Adrenal gland (tissue), 12 donors: Measurements from ENCODE around the gene GSE1. TPM values are rescaled to one million over a fixed set of nuclear protein-coding genes. Genes with fewer than 3 reads are reported as not detected.

Experiments used
- DNase-seq, 7 donors: peaks; one replicate each; pipeline ENCODE4 v3.0.0-alpha.2; 2019 to 2020
- H3K27ac ChIP-seq, 5 donors: fragments of 200-600 bp; sonication (generic) in 4 of 5; 1 replicate in 3 of 5; 2 replicates in 2 of 5; pipeline versions ENCODE4 v1.5.1 to v1.8.0; 2016 to 2020; ENCODE audit warnings: mild to moderate bottlenecking in 1 of 5
- H3K27me3 ChIP-seq: fragments of 200-600 bp; 2 replicates; pipeline ENCODE4 v1.8.0; 2021
- H3K36me3 ChIP-seq, 2 donors: fragments of 200-600 bp; replicated peaks in 1 of 2; 1 replicate in 1 of 2; 2 replicates in 1 of 2; pipeline versions ENCODE4 v1.5.1 to v1.8.0; 2018 to 2022
- H3K4me1 ChIP-seq, 2 donors: fragments of 200-600 bp; replicated peaks in 1 of 2; 1 replicate in 1 of 2; 2 replicates in 1 of 2; pipeline versions ENCODE4 v1.5.1 to v1.8.0; 2018 to 2021
- H3K4me3 ChIP-seq, 4 donors: fragments of 200-600 bp; sonication (generic) in 3 of 4; one replicate each; pipeline ENCODE4 v1.5.1; 2016 to 2018
- H3K9me3 ChIP-seq, 3 donors: fragments of 200-600 bp; sonication (generic) in 1 of 3; replicated peaks in 1 of 3; 1 replicate in 2 of 3; 2 replicates in 1 of 3; pipeline versions ENCODE4 v1.5.1 to v1.8.0; 2016 to 2021
- CTCF ChIP-seq, 6 experiments: fragments of 450-650 bp in 4 of 6; fragments of 200-600 bp in 2 of 6; sonication (generic) in 1 of 6; IDR thresholded peaks; 1 replicate in 5 of 6; 2 replicates in 1 of 6; pipeline versions ENCODE4 v1.5.1 to v1.8.0; 2016 to 2021; ENCODE audit warnings: antibody characterized with exemption in 6 of 6, mild to moderate bottlenecking in 2 of 6, moderate library complexity in 1 of 6
- POLR2A ChIP-seq, 2 donors: fragments of 450-650 bp; IDR thresholded peaks; one replicate each; pipeline ENCODE4 v1.6.1; 2017; ENCODE audit warnings: antibody characterized with exemption in 2 of 2, mild to moderate bottlenecking in 2 of 2, moderate library complexity in 1 of 2
- WGBS, 4 donors: extraction: QIAGEN DNeasy Blood & Tissue Kit in 2 of 4; methylation state at CpG; one replicate each; pipeline versions ENCODE4 v1.1.5 to v1.1.7; 2013 to 2017; 5-methylcytosine and 5-hydroxymethylcytosine counted together
- intact Hi-C, 2 donors: fragments of 100-400 bp; cut with DNase I; formaldehyde crosslinking; loops; one replicate each; pipeline versions ENCODE4 v1.14.1 to v1.15.0; 2022 to 2023
- polyA plus RNA-seq, 3 donors: library from polyadenylated mRNA; stranded (reverse); fragments of 200-250 nt in 2 of 3; fragments of 350-450 nt in 1 of 3; fragmentation: Illumina TruSeq in 1 of 3; extraction: RNeasy Lipid Tissue Mini Kit (QIAGEN cat#74804) in 1 of 3; gene quantifications; one replicate each; pipeline ENCODE4 v1.2.3, GENCODE V29; 2013 to 2014
- total RNA-seq, 9 donors: library from RNA; depleted of rRNA in 4 of 9; stranded (reverse); fragments of >200 nt in 4 of 9; fragments of 120-200 nt in 1 of 9; fragmentation: NEBNext Ultra II Directional in 1 of 9; extraction: Animal tissue kit (Norgen Biotek cat#: 25700) in 1 of 9; gene quantifications; one replicate each; pipeline versions ENCODE4 v1.1.0 to v1.2.4, GENCODE V29; 2013 to 2023
- donor health status: healthy with polysubstance abuse.
- donor health status: Bipolar disorder and iron deficiency.
- donor health status: DM: yes; HTN: yes; CAD: no.
- donor health status: DM: no; HTN: no; CAD: no.
- donor health status: DM: no; HTN: no; CAD: no.
- donor health status: DM: yes; HTN: yes; CAD: no.

GSE1 gene
- total and polyA plus RNA-seq, 12 donors: 7.8 to 99.9 (median 64.8) TPM

GRCh38 chr16:85704011-85704410 is 90.9 kb downstream of the GSE1 start:
- DNase-seq: no peak
- Histone ChIP-seq H3K27me3 (no peaks in the 10 kb centered on the region), H3K27ac (no peak overlapping the region), H3K9me3 (no peaks in the 10 kb centered on the region), H3K4me1 (no peaks in the 10 kb centered on the region), H3K4me3 (no peak overlapping the region), H3K36me3 (no peaks in the 10 kb centered on the region)
- whole genome bisulfite sequencing, 4 donors: 87 to 92% (median 89%) methylated on average over 11 of the region's 11 CpGs
- TF ChIP-seq CTCF (IDR thresholded peaks at IDR 0.05): no peak
- no peak for TF ChIP-seq POLR2A (IDR thresholded peaks at IDR 0.05)
- intact Hi-C loops: no loop called here

DNA sequence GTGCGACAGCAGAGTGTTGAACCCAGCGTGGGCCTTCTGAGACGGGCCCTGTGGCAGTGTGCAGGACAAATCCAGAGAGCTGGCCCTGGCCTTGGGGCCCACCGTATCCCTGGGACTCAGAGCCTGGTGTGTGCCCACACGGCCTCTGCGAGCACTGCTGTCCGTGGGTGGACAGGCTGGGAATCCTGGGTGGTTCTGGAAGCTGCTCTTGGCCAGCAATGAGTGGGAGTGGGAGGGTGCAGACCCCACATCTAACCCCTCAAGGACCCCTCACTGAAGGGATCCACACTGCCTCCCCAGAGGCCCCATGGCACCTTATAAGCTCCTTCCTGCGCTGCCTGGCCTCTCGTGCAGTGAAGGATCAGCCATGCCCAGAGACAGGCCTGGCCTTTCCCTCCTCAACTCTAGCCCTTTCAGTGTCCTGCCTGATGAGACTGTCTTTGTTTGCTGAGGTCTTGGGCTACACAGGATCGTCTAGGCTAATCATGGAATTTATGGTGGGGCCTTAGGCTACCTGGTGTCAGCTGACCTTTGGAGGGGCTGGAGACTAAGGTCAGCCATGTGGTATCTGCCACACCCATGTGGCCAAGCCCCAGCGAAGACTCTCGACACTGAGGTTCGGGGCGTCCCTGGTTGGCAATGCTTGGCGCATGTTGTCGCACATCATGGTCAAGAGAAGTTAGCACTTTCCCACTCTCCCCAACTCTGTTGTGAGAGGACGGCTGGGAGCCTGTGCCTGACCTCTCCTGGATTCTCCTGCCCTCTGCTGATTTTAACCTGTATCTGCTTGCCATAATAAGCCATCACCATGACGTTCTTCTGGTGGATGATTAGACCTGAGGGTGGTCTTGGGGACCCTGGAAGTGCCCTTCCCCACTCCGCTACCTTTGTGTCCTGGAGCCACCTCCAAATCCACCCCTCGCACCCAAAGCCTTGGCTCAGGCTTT is 92.1 kb downstream of the GSE1 start:
- intact Hi-C loops: no loop called here
- no peak overlapping the region for H3K27ac ChIP-seq
- H3K4me3 ChIP-seq: no peak overlapping the region
- TF ChIP-seq CTCF (IDR thresholded peaks at IDR 0.05): peak in 1 of 6 experiments; percentile 6
- no peak for TF ChIP-seq POLR2A (IDR thresholded peaks at IDR 0.05)
- H3K4me1 ChIP-seq: no peaks in the 10 kb centered on the region
- H3K9me3 ChIP-seq: no peaks in the 10 kb centered on the region
- H3K36me3 ChIP-seq: no peaks in the 10 kb centered on the region
- DNase-seq: peak in 1 of 7 donors; percentile 9
- 85 to 88% (median 87%) methylated on average over 16 to 20 of the region's 20 CpGs for WGBS, 4 donors
- no peaks in the 10 kb centered on the region for H3K27me3 ChIP-seq

DNA sequence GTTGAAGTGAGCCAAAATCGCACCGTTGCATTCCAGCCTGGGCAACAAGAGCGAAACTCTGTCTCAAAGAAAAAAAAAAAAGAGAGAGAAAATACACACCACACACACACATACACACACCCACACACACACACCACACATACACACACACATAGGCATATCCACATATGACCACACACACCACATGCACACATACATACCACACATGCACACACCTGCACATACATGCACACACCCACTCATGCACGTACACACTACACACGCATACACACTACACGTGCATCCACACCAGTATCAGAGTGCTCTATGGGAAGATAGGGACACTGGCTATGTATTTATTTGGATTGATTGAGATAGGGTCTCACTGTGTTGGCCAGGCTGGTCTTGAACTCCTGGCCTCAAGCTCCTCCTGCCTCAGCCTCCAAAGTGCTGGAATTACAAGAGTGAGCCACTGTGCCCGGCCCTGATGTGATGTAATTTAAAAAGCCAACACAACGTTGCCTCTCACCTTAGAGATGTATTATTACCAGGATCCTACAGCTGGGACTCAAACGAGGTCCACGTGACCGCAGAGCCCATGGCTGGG is 93.4 kb downstream of the GSE1 start:
- Histone ChIP-seq H3K4me3 (no peak overlapping the region), H3K27me3 (no peaks in the 10 kb centered on the region), H3K4me1 (no peaks in the 10 kb centered on the region), H3K27ac (no peak overlapping the region), H3K9me3 (no peaks in the 10 kb centered on the region), H3K36me3 (no peaks in the 10 kb centered on the region)
- intact Hi-C loops: no loop called here
- TF ChIP-seq CTCF (IDR thresholded peaks at IDR 0.05) (no peak), POLR2A (IDR thresholded peaks at IDR 0.05) (no peak)
- WGBS, 4 donors: 82 to 93% (median 86%) methylated on average over 11 of the region's 11 CpGs
- DNase-seq: no peak

DNA sequence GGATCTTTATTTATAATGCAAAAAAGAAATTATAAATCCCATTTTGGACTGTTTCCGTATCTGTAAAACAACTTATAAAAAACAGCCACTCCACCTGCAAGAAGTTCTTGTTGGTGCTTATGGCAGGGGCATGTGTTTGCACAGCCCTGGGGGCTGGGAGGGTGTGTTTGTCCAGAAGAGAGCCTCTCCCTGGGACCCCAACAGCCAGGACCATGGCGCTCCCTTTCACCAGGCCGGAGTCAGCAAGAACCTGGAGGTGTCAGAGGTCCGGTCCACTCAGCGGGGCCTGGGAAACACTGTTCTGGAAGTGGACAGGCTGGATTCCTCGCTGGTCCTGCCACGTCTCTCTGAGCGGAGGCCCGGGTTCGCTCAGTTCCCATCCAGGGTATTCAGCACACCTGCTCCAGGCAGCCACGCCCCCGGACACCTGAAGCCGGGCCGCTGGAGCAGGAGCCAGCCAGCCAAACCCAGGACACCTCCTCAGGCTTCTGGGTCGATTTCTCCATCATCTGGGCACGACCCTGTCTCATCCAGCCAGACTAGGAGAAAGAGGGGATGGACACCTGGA is 94.5 kb downstream of the GSE1 start:
- TF ChIP-seq POLR2A (IDR thresholded peaks at IDR 0.05) (no peak), CTCF (IDR thresholded peaks at IDR 0.05) (no peak)
- no peaks in the 10 kb centered on the region for H3K9me3 ChIP-seq
- no peak overlapping the region for H3K27ac ChIP-seq
- H3K4me3 ChIP-seq: no peak overlapping the region
- H3K4me1 ChIP-seq: no peaks in the 10 kb centered on the region
- intact Hi-C loops: no loop called here
- DNase-seq: no peak
- 81 to 100% (median 86%) methylated on average over 5 to 16 of the region's 16 CpGs for WGBS, 4 donors
- no peaks in the 10 kb centered on the region for H3K27me3 ChIP-seq
- no peaks in the 10 kb centered on the region for H3K36me3 ChIP-seq
